A673 (cell line): ENCODE data around the gene TNS3. TPM values are rescaled to one million over a fixed set of nuclear protein-coding genes. Genes with fewer than 3 reads are reported as not detected.

Experiments
- BruUV-seq: library from RNA; stranded (reverse); fragments of 400-500 nt; replicated peaks from 2 replicates; lab custom pipeline; 2021; lab: Mats Ljungman, UMichigan
- CTCF ChIA-PET: fragments of 300-600 bp; sonication (Branson Sonifier 250); formaldehyde crosslinking; loops from one replicate; lab custom pipeline; 2022; ENCODE audit warnings: antibody characterized with exemption; lab: Charles Lee
- POLR2A ChIA-PET: fragments of 300-600 bp; sonication (Branson Sonifier 250); formaldehyde crosslinking; loops from one replicate; lab custom pipeline; 2022; ENCODE audit warnings: antibody characterized with exemption; ENCODE audit not compliant: low non-redundant PET; lab: Charles Lee
- DNase-seq: peaks from one replicate; pipeline ENCODE4 v3.0.0-alpha.2; 2015; ENCODE audit warnings: low spot score
- H3K27ac ChIP-seq: fragments of 200-600 bp; sonication (generic); 2 replicates; pipeline ENCODE4 v1.5.1; 2016; ENCODE audit warnings: mixed run types, low read depth, mild to moderate bottlenecking, mixed read lengths, antibody characterized with exemption, low read length; ENCODE audit not compliant: poor library complexity, severe bottlenecking
- H3K27me3 ChIP-seq: fragments of 200-600 bp; sonication (generic); replicated peaks from 2 replicates; pipeline ENCODE4 v1.6.1; 2017; ENCODE audit warnings: mixed run types, low read depth, mild to moderate bottlenecking, mixed read lengths, antibody characterized with exemption, low read length; ENCODE audit not compliant: insufficient read depth, poor library complexity
- H3K36me3 ChIP-seq: fragments of 200-600 bp; sonication (generic); 2 replicates; pipeline ENCODE4 v1.6.1; 2016; ENCODE audit warnings: mixed run types, mild to moderate bottlenecking, mixed read lengths, antibody characterized with exemption, low read length; ENCODE audit not compliant: insufficient read depth, poor library complexity, severe bottlenecking
- H3K4me1 ChIP-seq: fragments of 200-600 bp; sonication (generic); 2 replicates; pipeline ENCODE4 v1.6.1; 2017; ENCODE audit warnings: mixed run types, mild to moderate bottlenecking, mixed read lengths, antibody characterized with exemption, low read length; ENCODE audit not compliant: insufficient read depth, poor library complexity, severe bottlenecking
- H3K4me3 ChIP-seq: fragments of 200-600 bp; sonication (generic); 2 replicates; pipeline ENCODE4 v1.5.1; 2016; ENCODE audit warnings: low read depth, mixed run types, mild to moderate bottlenecking, mixed read lengths, low read length; ENCODE audit not compliant: poor library complexity, severe bottlenecking
- H3K9me3 ChIP-seq: fragments of 200-600 bp; sonication (generic); 2 replicates; pipeline ENCODE4 v1.6.1; 2016; ENCODE audit warnings: mixed run types, low read depth, mild to moderate bottlenecking, mixed read lengths, antibody characterized with exemption, low read length; ENCODE audit not compliant: poor library complexity, severe bottlenecking
- CTCF ChIP-seq: fragments of 300-800, 200-600 bp; sonication (generic); conservative IDR thresholded peaks from 2 replicates; pipeline ENCODE4 v1.5.1; 2017; ENCODE audit warnings: low read depth, mild to moderate bottlenecking, antibody characterized with exemption, low read length, moderate library complexity, mixed read lengths
- EZH2 ChIP-seq: fragments of 200-600 bp; sonication (generic); IDR thresholded peaks from 2 replicates; pipeline ENCODE4 v1.6.1; 2017; ENCODE audit warnings: borderline replicate concordance, low read depth, mild to moderate bottlenecking, mixed read lengths, antibody characterized with exemption, low read length; ENCODE audit not compliant: poor library complexity, severe bottlenecking
- intact Hi-C: fragments of 100-400 bp; cut with micrococcal nuclease; formaldehyde crosslinking; loops from one replicate; pipeline ENCODE4 v1.10.0; 2022; ENCODE audit not compliant: unreplicated experiment
- total RNA-seq: library from RNA; stranded (reverse); gene quantifications from 2 replicates; pipeline ENCODE4 v1.2.3, GENCODE V29; 2021

TNS3 gene
- total RNA-seq, 1 experiment from 2014 or later: not detected

- no TSS peak for BruUV-seq
- Histone ChIP-seq H3K27me3 (no peaks in the 10 kb centered on the region), H3K4me3 (no peak overlapping the region), H3K27ac (no peak overlapping the region), H3K4me1 (no peaks in the 10 kb centered on the region), H3K9me3 (no peaks in the 10 kb centered on the region), H3K36me3 (no peaks in the 10 kb centered on the region)
- DNase-seq: no peak
- ChIA-PET CTCF (no interaction called here), POLR2A (no interaction called here)
- intact Hi-C loops: no loop called here
- TF ChIP-seq EZH2: no peak
- no peak for TF ChIP-seq CTCF
Observed at GRCh38 chr7:47347816-47348385, 234.0 kb downstream of the TNS3 start.

- ChIA-PET CTCF (no interaction called here), POLR2A (no interaction called here)
- H3K27ac ChIP-seq: no peak overlapping the region
- no peak for DNase-seq
- H3K4me3 ChIP-seq: no peak overlapping the region
- TF ChIP-seq CTCF (no peak), EZH2 (no peak)
- no peaks in the 10 kb centered on the region for H3K36me3 ChIP-seq
- no peaks in the 10 kb centered on the region for H3K9me3 ChIP-seq
- intact Hi-C loops: no loop called here
- no peaks in the 10 kb centered on the region for H3K4me1 ChIP-seq
- H3K27me3 ChIP-seq: no peaks in the 10 kb centered on the region
- no TSS peak for BruUV-seq
Observed at GRCh38 chr7:47347346-47347745, 234.6 kb downstream of the TNS3 start.

GRCh38 chr7:47346377-47346914 is 235.5 kb downstream of the TNS3 start:
- POLR2A ChIA-PET: no interaction called here
- CTCF ChIA-PET: no interaction called here
- no peak for DNase-seq
- Histone ChIP-seq H3K4me3 (no peak overlapping the region), H3K27ac (no peak overlapping the region), H3K27me3 (no peaks in the 10 kb centered on the region), H3K9me3 (no peaks in the 10 kb centered on the region), H3K4me1 (no peaks in the 10 kb centered on the region), H3K36me3 (no peaks in the 10 kb centered on the region)
- no peak for TF ChIP-seq EZH2
- no peak for TF ChIP-seq CTCF
- BruUV-seq: no TSS peak
- intact Hi-C loops: no loop called here
